GM21786 (cell line): ENCODE measurements around the gene KAT6B.

Experiments
- ATAC-seq: cut with Tn5 transposase; IDR thresholded peaks from one replicate; pipeline ENCODE4 v1.9.1; 2021; ENCODE audit not compliant: unreplicated experiment

The KAT6B gene

GRCh38 chr10:74977913-74978847 lies 151.8 kb downstream of the KAT6B start:
- peak; percentile 78 for ATAC-seq

- no peak for ATAC-seq
Observed at GRCh38 chr10:74981831-74982633, 155.6 kb downstream of the KAT6B start.

GRCh38 chr10:74982634-74982982 lies 156.2 kb downstream of the KAT6B start:
- no peak for ATAC-seq

- ATAC-seq: no peak
Observed at GRCh38 chr10:74983383-74983782, 157.0 kb downstream of the KAT6B start.

- ATAC-seq: no peak
Observed at GRCh38 chr10:74987339-74988053, 161.1 kb downstream of the KAT6B start.

- ATAC-seq: no peak
Observed at GRCh38 chr10:74988054-74988775, 161.8 kb downstream of the KAT6B start.

GRCh38 chr10:74988832-74989561 lies 162.6 kb downstream of the KAT6B start:
- no peak for ATAC-seq

GRCh38 chr10:74991435-74991834 lies 165.0 kb downstream of the KAT6B start:
- ATAC-seq: no peak

- no peak for ATAC-seq
Observed at GRCh38 chr10:74992068-74992467, 165.7 kb downstream of the KAT6B start.

GRCh38 chr10:74993649-74994048 lies 167.2 kb downstream of the KAT6B start:
- ATAC-seq: no peak

GRCh38 chr10:74994854-74995253 lies 168.5 kb downstream of the KAT6B start:
- ATAC-seq: peak; percentile 81

- ATAC-seq: no peak
Observed at GRCh38 chr10:74995806-74996205, 169.4 kb downstream of the KAT6B start.

- no peak for ATAC-seq
Observed at GRCh38 chr10:74997163-74997562, 170.8 kb downstream of the KAT6B start.

- ATAC-seq: peak; percentile 92
Observed at GRCh38 chr10:75000748-75001321, 174.4 kb downstream of the KAT6B start.

- no peak for ATAC-seq
Observed at GRCh38 chr10:75001715-75002350, 175.4 kb downstream of the KAT6B start.

- no peak for ATAC-seq
Observed at GRCh38 chr10:75002351-75002725, 175.9 kb downstream of the KAT6B start.

GRCh38 chr10:75002967-75003594 lies 176.7 kb downstream of the KAT6B start:
- ATAC-seq: no peak

- no peak for ATAC-seq
Observed at GRCh38 chr10:75003891-75004290, 177.5 kb downstream of the KAT6B start.

- no peak for ATAC-seq
Observed at GRCh38 chr10:75007646-75008045, 181.2 kb downstream of the KAT6B start.
